ENCODE measurements around the gene ANKS4B.

The ANKS4B gene

DNA sequence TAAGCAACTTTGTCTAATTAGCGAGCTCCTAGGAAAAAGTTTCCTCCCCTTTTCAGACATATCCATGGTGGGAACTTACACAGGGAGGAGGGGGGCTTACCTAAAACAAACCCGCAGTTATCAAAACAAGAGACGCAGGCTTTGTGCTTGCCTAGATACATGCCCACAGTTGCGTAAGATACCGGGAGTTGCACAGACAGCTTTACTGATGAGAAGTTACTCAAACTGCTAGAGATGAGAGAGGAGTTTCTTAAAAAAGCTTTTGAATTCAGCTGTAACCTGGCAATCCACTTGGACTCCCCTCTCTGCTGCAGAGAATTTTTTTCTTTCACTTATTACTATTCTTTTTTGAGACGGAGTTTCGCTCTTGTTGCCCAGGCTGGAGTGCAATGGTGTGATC is 15.3 kb upstream of the ANKS4B start:
- DNase-seq (ENCODE audit: extremely low read depth, insufficient read length): no peak
- TF ChIP-seq, protein P1, sequence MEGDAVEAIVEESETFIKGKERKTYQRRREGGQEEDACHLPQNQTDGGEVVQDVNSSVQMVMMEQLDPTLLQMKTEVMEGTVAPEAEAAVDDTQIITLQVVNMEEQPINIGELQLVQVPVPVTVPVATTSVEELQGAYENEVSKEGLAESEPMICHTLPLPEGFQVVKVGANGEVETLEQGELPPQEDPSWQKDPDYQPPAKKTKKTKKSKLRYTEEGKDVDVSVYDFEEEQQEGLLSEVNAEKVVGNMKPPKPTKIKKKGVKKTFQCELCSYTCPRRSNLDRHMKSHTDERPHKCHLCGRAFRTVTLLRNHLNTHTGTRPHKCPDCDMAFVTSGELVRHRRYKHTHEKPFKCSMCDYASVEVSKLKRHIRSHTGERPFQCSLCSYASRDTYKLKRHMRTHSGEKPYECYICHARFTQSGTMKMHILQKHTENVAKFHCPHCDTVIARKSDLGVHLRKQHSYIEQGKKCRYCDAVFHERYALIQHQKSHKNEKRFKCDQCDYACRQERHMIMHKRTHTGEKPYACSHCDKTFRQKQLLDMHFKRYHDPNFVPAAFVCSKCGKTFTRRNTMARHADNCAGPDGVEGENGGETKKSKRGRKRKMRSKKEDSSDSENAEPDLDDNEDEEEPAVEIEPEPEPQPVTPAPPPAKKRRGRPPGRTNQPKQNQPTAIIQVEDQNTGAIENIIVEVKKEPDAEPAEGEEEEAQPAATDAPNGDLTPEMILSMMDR (IDR thresholded peaks at IDR 0.05; ENCODE audit: insufficient read depth, low read length, poor library complexity, severe bottlenecking): no peak
- Histone ChIP-seq H3K36me3 (ENCODE audit: control insufficient read depth, insufficient read depth, low read length) (no peaks in the 10 kb centered on the region), H3K27me3 (replicated peaks; ENCODE audit: control insufficient read depth, insufficient read depth, low read length) (no peaks in the 10 kb centered on the region), H3K4me3 (replicated peaks; ENCODE audit: low read depth, low read length) (no peak overlapping the region)

DNA sequence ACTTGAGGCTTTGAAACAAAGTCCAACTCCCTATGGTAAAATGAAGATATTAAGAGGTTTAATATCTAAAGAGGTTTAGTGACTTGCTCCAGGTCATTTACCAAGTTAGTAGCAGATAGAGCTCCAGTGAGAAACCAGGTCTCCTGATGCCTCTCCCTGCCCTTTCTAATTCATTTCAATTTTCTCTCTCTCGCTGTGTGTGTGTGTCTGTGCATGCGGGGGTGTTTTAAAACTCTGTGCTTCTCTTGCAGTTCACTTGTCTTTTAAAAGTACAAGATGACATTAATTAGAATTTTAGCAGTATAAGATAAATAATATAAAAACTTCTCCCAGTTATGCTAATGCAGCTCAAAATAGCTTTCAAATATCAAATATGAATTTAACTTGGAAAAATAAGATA is 13.9 kb upstream of the ANKS4B start:
- no peak for DNase-seq (ENCODE audit: extremely low read depth, insufficient read length)
- H3K36me3 ChIP-seq (ENCODE audit: control insufficient read depth, insufficient read depth, low read length): no peaks in the 10 kb centered on the region
- H3K4me3 ChIP-seq (replicated peaks; ENCODE audit: low read depth, low read length): no peak overlapping the region
- TF ChIP-seq, protein P1 (IDR thresholded peaks at IDR 0.05; ENCODE audit: insufficient read depth, low read length, poor library complexity, severe bottlenecking): no peak
- H3K27me3 ChIP-seq (replicated peaks; ENCODE audit: control insufficient read depth, insufficient read depth, low read length): no peaks in the 10 kb centered on the region; the same call in 1 of the 2 replicates

DNA sequence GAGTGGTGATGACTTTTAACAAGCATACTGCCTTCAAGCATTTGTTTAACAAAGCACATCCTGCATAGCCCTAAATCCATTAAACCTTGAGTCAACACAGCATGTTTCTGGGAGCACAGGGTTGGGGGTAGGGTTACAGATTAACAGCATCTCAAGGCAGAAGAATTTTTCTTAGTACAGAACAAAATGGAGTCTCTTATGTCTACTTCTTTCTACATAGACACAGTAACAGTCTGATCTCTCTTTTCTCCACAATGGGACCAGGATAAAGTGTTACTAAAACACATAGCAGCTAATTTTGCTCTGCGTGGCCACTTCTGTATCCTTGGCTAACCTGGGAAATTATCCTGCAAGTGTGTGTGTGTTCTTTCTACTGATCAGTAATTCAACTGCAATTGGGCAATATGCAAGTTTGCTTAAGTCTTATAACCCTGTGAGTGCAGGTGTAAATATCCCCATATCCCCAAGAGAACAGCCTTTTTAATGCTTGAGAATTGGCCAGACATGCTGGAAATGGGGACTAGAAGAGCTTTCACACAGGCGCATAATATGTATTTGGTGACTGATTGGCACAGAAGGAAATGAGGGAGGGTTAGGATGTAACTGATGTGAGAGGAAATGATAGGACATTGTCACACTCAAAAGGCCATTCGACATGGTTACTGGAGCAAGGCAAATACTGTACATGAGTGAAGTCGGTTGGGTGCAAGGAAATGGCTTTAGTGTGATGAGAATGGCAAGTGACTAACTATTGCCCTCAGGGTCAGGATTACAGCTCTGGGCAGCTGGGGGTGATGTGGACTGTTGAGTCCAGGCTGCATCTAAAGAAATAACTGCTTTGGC is 10.8 kb upstream of the ANKS4B start:
- DNase-seq (ENCODE audit: extremely low read depth, insufficient read length): no peak
- no peaks in the 10 kb centered on the region for H3K36me3 ChIP-seq (ENCODE audit: control insufficient read depth, insufficient read depth, low read length)
- no peaks in the 10 kb centered on the region; the same call in 1 of the 2 replicates for H3K27me3 ChIP-seq (replicated peaks; ENCODE audit: control insufficient read depth, insufficient read depth, low read length)
- no peak overlapping the region for H3K4me3 ChIP-seq (replicated peaks; ENCODE audit: low read depth, low read length)
- TF ChIP-seq, protein P1 (IDR thresholded peaks at IDR 0.05; ENCODE audit: insufficient read depth, low read length, poor library complexity, severe bottlenecking): no peak

- no peak overlapping the region for H3K4me3 ChIP-seq (replicated peaks; ENCODE audit: low read depth, low read length)
- DNase-seq (ENCODE audit: extremely low read depth, insufficient read length): no peak
- TF ChIP-seq, protein P1 (IDR thresholded peaks at IDR 0.05; ENCODE audit: insufficient read depth, low read length, poor library complexity, severe bottlenecking): no peak
- no peaks in the 10 kb centered on the region; the same call in 1 of the 2 replicates for H3K27me3 ChIP-seq (replicated peaks; ENCODE audit: control insufficient read depth, insufficient read depth, low read length)
- H3K36me3 ChIP-seq (ENCODE audit: control insufficient read depth, insufficient read depth, low read length): no peaks in the 10 kb centered on the region
These were observed 9.7 kb upstream of the ANKS4B start for GRCh38 chr16:21223787-21224186.

DNA sequence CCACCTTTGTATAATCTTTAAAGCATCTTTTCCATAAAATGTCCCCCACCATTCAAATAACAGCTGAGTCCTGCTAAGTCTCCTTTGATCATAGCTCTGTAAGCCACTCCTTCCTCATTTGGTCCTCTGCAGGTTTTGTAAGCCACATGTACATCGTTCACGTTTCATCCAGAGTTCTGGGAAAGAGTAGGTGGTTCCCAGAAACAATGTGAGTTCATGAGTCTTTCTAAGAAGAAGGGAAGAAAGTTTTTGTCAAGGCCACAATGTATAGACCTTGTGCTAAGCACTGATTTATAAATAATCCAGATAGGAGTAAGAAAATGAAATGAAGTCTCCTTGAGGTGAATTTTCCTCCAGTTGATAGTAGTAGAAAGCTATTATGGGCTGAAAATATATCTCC is 8.7 kb upstream of the ANKS4B start:
- DNase-seq (ENCODE audit: extremely low read depth, insufficient read length): no peak
- TF ChIP-seq, protein P1 (IDR thresholded peaks at IDR 0.05; ENCODE audit: insufficient read depth, low read length, poor library complexity, severe bottlenecking): no peak
- Histone ChIP-seq H3K4me3 (replicated peaks; ENCODE audit: low read depth, low read length) (no peak overlapping the region), H3K27me3 (replicated peaks; ENCODE audit: control insufficient read depth, insufficient read depth, low read length) (no peaks in the 10 kb centered on the region; the same call in 1 of the 2 replicates), H3K36me3 (ENCODE audit: control insufficient read depth, insufficient read depth, low read length) (no peaks in the 10 kb centered on the region)

Data from GM06990 (cell line).